ENCODE measurements around the gene PBX1.

Gene PBX1

GRCh38 chr1:164735315-164736052, 176.5 kb downstream of the PBX1 start:
- no peak for TF ChIP-seq CTCF (IDR thresholded peaks at IDR 0.05; ENCODE audit: low read depth, low read length, missing control alignments)
- no peak for DNase-seq (ENCODE audit: low read depth)
- H3K4me3 ChIP-seq (ENCODE audit: low read depth, low read length): no peak overlapping the region

- TF ChIP-seq CTCF (IDR thresholded peaks at IDR 0.05; ENCODE audit: low read depth, low read length, missing control alignments): no peak
- no peak overlapping the region for H3K4me3 ChIP-seq (ENCODE audit: low read depth, low read length)
- DNase-seq (ENCODE audit: low read depth): no peak
Measured at GRCh38 chr1:164736137-164736536, 177.2 kb downstream of the PBX1 start.

GRCh38 chr1:164739189-164739588, 180.2 kb downstream of the PBX1 start:
- H3K4me3 ChIP-seq (ENCODE audit: low read depth, low read length): no peak overlapping the region
- DNase-seq (ENCODE audit: low read depth): no peak
- no peak for TF ChIP-seq CTCF (IDR thresholded peaks at IDR 0.05; ENCODE audit: low read depth, low read length, missing control alignments)

- no peak for DNase-seq (ENCODE audit: low read depth)
- TF ChIP-seq CTCF (IDR thresholded peaks at IDR 0.05; ENCODE audit: low read depth, low read length, missing control alignments): no peak
- H3K4me3 ChIP-seq (ENCODE audit: low read depth, low read length): no peak overlapping the region
Measured at GRCh38 chr1:164740000-164740526, 181.1 kb downstream of the PBX1 start.

GRCh38 chr1:164742745-164743144, 183.8 kb downstream of the PBX1 start:
- no peak overlapping the region for H3K4me3 ChIP-seq (ENCODE audit: low read depth, low read length)
- no peak for DNase-seq (ENCODE audit: low read depth)
- no peak for TF ChIP-seq CTCF (IDR thresholded peaks at IDR 0.05; ENCODE audit: low read depth, low read length, missing control alignments)

- no peak for TF ChIP-seq CTCF (IDR thresholded peaks at IDR 0.05; ENCODE audit: low read depth, low read length, missing control alignments)
- DNase-seq (ENCODE audit: low read depth): no peak
- H3K4me3 ChIP-seq (ENCODE audit: low read depth, low read length): no peak overlapping the region
Measured at GRCh38 chr1:164743976-164744375, 185.0 kb downstream of the PBX1 start.

- no peak for TF ChIP-seq CTCF (IDR thresholded peaks at IDR 0.05; ENCODE audit: low read depth, low read length, missing control alignments)
- no peak for DNase-seq (ENCODE audit: low read depth)
- H3K4me3 ChIP-seq (ENCODE audit: low read depth, low read length): no peak overlapping the region
Measured at GRCh38 chr1:164745736-164746135, 186.8 kb downstream of the PBX1 start.
